Left ventricle myocardium inferior (tissue), 1 donor: ENCODE results near the gene CUEDC1. TPM values are rescaled to one million over a fixed set of nuclear protein-coding genes. Genes with fewer than 3 reads are reported as not detected.
A peak's percentile ranks its signal among the peaks of the same experiment; 100 is the strongest.

Experiments used
- DNase-seq: peaks from one replicate; pipeline ENCODE4 v3.0.0-alpha.2; 2020
- H3K27ac ChIP-seq: fragments of 200-600 bp; replicated peaks from 2 replicates; pipeline ENCODE4 v1.8.0; 2021
- H3K27me3 ChIP-seq: fragments of 200-600 bp; 2 replicates; pipeline ENCODE4 v1.8.0; 2021; ENCODE audit warnings: low read depth
- H3K36me3 ChIP-seq: fragments of 200-600 bp; 2 replicates; pipeline ENCODE4 v1.8.0; 2021
- H3K4me1 ChIP-seq: fragments of 200-600 bp; 2 replicates; pipeline ENCODE4 v1.8.0; 2021
- H3K4me3 ChIP-seq: fragments of 200-600 bp; 2 replicates; pipeline ENCODE4 v1.8.0; 2021; ENCODE audit warnings: mild to moderate bottlenecking, moderate library complexity
- H3K9me3 ChIP-seq: fragments of 200-600 bp; replicated peaks from 2 replicates; pipeline ENCODE4 v1.8.0; 2021
- CTCF ChIP-seq: fragments of 200-600 bp; IDR thresholded peaks from 2 replicates; pipeline ENCODE4 v1.8.0; 2021; ENCODE audit warnings: antibody characterized with exemption, mild to moderate bottlenecking, borderline replicate concordance
- intact Hi-C: fragments of 100-400 bp; cut with micrococcal nuclease; formaldehyde crosslinking; loops from one replicate; pipeline ENCODE4 v1.11.0; 2022
- total RNA-seq: library from RNA; stranded (reverse); fragmentation: NEBNext Ultra II Directional; extraction: Animal tissue kit (Norgen Biotek cat#: 25700); gene quantifications from one replicate; pipeline ENCODE4 v1.2.1, GENCODE V29; 2021
- donor health status: DM: no; HTN: yes; CAD: no; lungs with severe emphysema.

The CUEDC1 gene
- total RNA-seq, 1 donor from 2014 or later = 43.2 TPM

DNA sequence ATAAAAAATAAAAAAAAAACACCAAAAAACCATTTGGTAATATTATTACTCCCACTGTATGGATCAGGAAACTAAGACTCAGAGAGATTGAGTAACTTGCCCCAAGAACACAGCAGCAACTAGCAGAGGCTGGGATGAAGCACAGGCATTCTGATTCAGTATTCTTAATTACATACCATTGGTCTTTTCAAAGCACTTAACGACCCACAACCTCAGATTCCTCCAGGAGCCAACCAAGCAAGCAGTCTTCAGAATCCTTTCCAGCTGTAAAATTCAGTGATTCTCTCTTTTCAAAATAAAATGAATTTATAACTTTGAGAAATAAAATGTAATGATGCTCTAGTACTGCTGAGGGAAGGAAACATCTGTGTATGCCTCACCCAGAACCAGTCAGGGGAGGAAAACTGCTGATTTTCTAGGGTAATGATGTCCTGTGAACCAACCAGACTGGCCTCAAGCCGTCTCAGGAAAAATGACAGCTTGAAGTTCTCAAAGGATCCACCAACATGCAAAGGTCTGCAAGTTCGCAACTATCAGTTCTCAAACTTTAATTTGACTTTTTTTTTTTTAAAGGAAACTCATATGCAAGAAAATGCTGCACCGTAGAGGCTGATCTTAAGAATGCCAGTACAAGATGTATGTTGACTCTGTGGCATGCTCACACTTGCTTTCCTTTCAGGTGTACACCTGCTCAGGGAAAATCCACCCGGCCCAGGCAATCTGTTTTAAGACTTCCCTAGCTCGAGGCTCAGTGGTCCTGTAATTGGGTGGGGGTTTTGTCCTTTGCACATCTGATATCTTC lies 9.0 kb downstream of the CUEDC1 start:
- H3K4me3 ChIP-seq = peak overlapping the region; percentile 64
- H3K27ac ChIP-seq = peak overlapping the region; percentile 100
- H3K4me1 ChIP-seq = peaks cover 100% of the 10 kb centered on the region
- H3K9me3 ChIP-seq = no peaks in the 10 kb centered on the region
- no peaks in the 10 kb centered on the region for H3K27me3 ChIP-seq
- DNase-seq = no peak
- TF ChIP-seq CTCF = no peak
- intact Hi-C loops = no loop called here
- H3K36me3 ChIP-seq = no peaks in the 10 kb centered on the region

DNA sequence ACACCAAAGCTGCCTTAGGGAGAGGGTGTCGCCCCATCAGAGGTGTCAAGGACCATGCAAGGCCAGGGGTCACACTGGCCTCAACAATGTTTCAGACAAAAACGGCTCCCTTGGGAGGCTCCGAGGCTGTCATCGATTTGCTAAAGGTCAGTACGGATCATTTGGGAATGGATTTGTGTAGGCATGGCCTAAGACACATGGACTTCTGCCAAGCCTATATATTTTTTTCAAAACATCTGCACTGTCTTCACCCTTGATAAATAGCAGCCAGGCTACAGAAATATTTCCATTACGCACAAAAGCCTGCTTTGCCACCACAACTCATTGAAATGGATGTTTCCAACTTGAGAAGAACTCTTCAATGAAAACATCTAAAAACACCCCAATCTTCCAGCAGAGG lies 10.3 kb downstream of the CUEDC1 start:
- Histone ChIP-seq H3K4me3 (no peak overlapping the region), H3K4me1 (peaks cover 100% of the 10 kb centered on the region), H3K27me3 (no peaks in the 10 kb centered on the region), H3K9me3 (no peaks in the 10 kb centered on the region), H3K36me3 (no peaks in the 10 kb centered on the region), H3K27ac (peak overlapping the region; percentile 100)
- TF ChIP-seq CTCF = no peak
- no peak for DNase-seq
- intact Hi-C loops = no loop called here

- Histone ChIP-seq H3K4me1 (peaks cover 100% of the 10 kb centered on the region), H3K36me3 (no peaks in the 10 kb centered on the region), H3K4me3 (no peak overlapping the region), H3K9me3 (no peaks in the 10 kb centered on the region), H3K27ac (peak overlapping the region; percentile 97), H3K27me3 (no peaks in the 10 kb centered on the region)
- TF ChIP-seq CTCF = no peak
- DNase-seq = no peak
- intact Hi-C loops = no loop called here
These were observed 11.6 kb downstream of the CUEDC1 start for GRCh38 chr17:57943645-57944044.

GRCh38 chr17:57943140-57943539 lies 12.1 kb downstream of the CUEDC1 start:
- intact Hi-C loops = no loop called here
- TF ChIP-seq CTCF = no peak
- H3K9me3 ChIP-seq = no peaks in the 10 kb centered on the region
- no peak overlapping the region for H3K4me3 ChIP-seq
- no peaks in the 10 kb centered on the region for H3K36me3 ChIP-seq
- no peak for DNase-seq
- H3K27me3 ChIP-seq = no peaks in the 10 kb centered on the region
- peak overlapping the region; percentile 97 for H3K27ac ChIP-seq
- H3K4me1 ChIP-seq = peaks cover 100% of the 10 kb centered on the region

- DNase-seq = no peak
- no peak for TF ChIP-seq CTCF
- Histone ChIP-seq H3K27me3 (no peaks in the 10 kb centered on the region), H3K36me3 (no peaks in the 10 kb centered on the region), H3K4me1 (peaks cover 100% of the 10 kb centered on the region), H3K4me3 (no peak overlapping the region), H3K27ac (peak overlapping the region; percentile 97), H3K9me3 (no peaks in the 10 kb centered on the region)
- intact Hi-C loops = no loop called here
These were observed 13.5 kb downstream of the CUEDC1 start for GRCh38 chr17:57941384-57942370.
